Neural crest cell (in vitro differentiated cells): Measurements from ENCODE around the gene TMEM79. TPM values are rescaled to one million over a fixed set of nuclear protein-coding genes. Genes with fewer than 3 reads are reported as not detected.
A peak's percentile ranks its signal among the peaks of the same experiment; 100 is the strongest.

ENCODE experiments used
- DNase-seq: peaks from one replicate; pipeline ENCODE4 v3.0.0; 2021; ENCODE audit warnings: low read depth, mixed read lengths, low spot score
- H3K27ac Mint-ChIP-seq: one replicate; pipeline ENCODE4 v1.8.0; 2021; ENCODE audit warnings: mild to moderate bottlenecking, mixed read lengths; ENCODE audit not compliant: unreplicated experiment
- H3K27me3 Mint-ChIP-seq: 2 replicates; pipeline ENCODE4 v1.8.0; 2021; ENCODE audit warnings: low read depth, mild to moderate bottlenecking, mixed read lengths
- H3K36me3 Mint-ChIP-seq: 2 replicates; pipeline ENCODE4 v1.8.0; 2021; ENCODE audit warnings: low read depth, mild to moderate bottlenecking, mixed read lengths
- H3K4me1 Mint-ChIP-seq: 2 replicates; pipeline ENCODE4 v1.8.0; 2021; ENCODE audit warnings: mixed read lengths
- H3K4me3 Mint-ChIP-seq: one replicate; pipeline ENCODE4 v1.8.0; 2021; ENCODE audit warnings: mild to moderate bottlenecking, mixed read lengths
- H3K9me3 Mint-ChIP-seq: 2 replicates; pipeline ENCODE4 v1.8.0; 2021; ENCODE audit warnings: mixed read lengths
- total RNA-seq: library from RNA; stranded (reverse); gene quantifications from 2 replicates; pipeline ENCODE4 v1.2.1, GENCODE V29; 2021
- TF ChIP-seq, protein P1 (sequence below): fragments of 200-600 bp; sonication (generic); conservative IDR thresholded peaks from 2 replicates; pipeline ENCODE4 v1.5.0; 2021; ENCODE audit warnings: antibody characterized with exemption, mild to moderate bottlenecking

Gene TMEM79
- total RNA-seq, 1 donor from 2014 or later, result 4.6 TPM

DNA sequence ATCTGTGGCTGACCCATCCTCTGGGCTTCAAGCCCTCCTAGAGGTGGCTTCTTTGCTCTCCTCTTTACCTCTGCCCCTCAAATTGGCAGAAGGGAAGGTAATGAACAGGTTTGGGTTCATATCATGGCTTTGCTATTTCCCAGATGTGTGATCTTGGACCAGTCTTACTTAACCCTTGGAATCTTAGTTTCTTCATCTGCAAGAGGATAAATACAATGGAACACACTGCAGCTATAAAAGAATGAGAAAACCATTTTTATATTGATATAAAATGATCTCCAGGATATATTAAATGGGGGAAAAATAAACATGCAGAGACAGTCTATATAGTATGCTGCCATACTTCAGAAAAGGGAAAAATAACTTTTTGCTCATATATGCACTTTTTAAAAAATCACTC lies 5.7 kb downstream of the TMEM79 start:
- Mint-ChIP-seq H3K9me3 (no peaks in the 10 kb centered on the region), H3K36me3 (no peaks in the 10 kb centered on the region), H3K27me3 (no peaks in the 10 kb centered on the region), H3K4me3 (peak overlapping the region; percentile 1), H3K27ac (no peak overlapping the region), H3K4me1 (peaks cover 12% of the 10 kb centered on the region)
- TF ChIP-seq, protein P1, sequence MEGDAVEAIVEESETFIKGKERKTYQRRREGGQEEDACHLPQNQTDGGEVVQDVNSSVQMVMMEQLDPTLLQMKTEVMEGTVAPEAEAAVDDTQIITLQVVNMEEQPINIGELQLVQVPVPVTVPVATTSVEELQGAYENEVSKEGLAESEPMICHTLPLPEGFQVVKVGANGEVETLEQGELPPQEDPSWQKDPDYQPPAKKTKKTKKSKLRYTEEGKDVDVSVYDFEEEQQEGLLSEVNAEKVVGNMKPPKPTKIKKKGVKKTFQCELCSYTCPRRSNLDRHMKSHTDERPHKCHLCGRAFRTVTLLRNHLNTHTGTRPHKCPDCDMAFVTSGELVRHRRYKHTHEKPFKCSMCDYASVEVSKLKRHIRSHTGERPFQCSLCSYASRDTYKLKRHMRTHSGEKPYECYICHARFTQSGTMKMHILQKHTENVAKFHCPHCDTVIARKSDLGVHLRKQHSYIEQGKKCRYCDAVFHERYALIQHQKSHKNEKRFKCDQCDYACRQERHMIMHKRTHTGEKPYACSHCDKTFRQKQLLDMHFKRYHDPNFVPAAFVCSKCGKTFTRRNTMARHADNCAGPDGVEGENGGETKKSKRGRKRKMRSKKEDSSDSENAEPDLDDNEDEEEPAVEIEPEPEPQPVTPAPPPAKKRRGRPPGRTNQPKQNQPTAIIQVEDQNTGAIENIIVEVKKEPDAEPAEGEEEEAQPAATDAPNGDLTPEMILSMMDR, result no peak
- no peak for DNase-seq

DNA sequence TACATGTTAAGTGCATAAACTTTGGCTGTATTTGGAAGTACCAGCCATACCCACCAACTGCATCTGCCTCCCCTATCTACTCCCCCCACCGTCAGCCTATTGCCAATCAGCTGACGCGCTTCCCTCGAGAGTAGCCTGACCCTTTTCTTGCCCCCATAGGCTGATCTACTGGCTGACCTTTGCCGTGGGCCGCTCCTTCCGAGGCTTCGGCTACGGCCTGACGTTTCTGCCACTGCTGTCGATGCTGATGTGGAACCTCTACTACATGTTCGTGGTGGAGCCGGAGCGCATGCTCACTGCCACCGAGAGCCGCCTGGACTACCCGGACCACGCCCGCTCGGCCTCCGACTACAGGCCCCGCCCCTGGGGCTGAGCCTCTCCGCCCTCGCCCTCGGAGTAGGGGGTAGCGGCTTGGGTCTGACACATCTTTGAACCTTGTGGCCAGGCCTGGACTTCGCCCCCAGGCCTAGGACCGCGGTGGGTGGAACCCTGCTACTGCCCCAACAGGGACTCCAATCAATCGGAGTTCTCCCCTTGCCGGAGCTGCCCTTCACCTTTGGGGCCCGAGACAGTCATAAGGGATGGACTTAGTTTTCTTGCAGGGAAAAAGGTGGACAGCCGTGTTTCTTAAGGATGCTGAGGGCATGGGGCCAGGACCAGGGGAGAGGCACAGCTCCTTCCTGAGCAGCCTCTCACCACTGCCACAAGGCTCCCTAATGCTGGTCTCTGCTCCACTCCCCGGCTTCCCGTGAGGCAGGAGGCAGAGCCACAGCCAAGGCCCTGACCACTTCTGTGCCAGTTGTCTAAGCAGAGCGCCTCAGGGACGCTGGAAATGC lies 7.3 kb downstream of the TMEM79 start:
- no peaks in the 10 kb centered on the region for H3K9me3 Mint-ChIP-seq
- peaks cover 23% of the 10 kb centered on the region for H3K4me1 Mint-ChIP-seq
- TF ChIP-seq, protein P1, result no peak
- no peaks in the 10 kb centered on the region for H3K27me3 Mint-ChIP-seq
- H3K4me3 Mint-ChIP-seq, result peak overlapping the region; percentile 82
- no peaks in the 10 kb centered on the region for H3K36me3 Mint-ChIP-seq
- DNase-seq, result peak; percentile 76
- peak overlapping the region; percentile 81 for H3K27ac Mint-ChIP-seq

DNA sequence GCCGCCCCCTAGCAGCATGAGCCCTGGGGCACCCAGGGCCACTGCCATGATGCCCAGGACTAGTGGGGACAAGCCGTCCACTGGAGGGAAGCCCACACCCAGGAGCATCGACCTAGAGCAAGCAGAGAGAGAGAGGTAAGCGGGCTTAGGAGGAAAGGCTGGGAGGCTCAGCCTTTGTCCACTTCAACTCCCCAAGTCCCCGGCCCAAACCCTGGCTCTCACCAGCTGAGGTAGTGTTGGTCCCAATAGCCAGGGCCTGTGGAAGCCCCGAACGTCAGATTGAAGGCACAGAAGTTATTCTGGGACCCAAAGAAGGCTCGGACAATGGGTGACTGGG lies 8.9 kb downstream of the TMEM79 start:
- Mint-ChIP-seq H3K27me3 (no peaks in the 10 kb centered on the region), H3K4me3 (peak overlapping the region; percentile 41), H3K9me3 (no peaks in the 10 kb centered on the region), H3K4me1 (peaks cover 23% of the 10 kb centered on the region), H3K36me3 (no peaks in the 10 kb centered on the region), H3K27ac (peak overlapping the region; percentile 93)
- no peak for DNase-seq
- TF ChIP-seq, protein P1, result no peak

DNA sequence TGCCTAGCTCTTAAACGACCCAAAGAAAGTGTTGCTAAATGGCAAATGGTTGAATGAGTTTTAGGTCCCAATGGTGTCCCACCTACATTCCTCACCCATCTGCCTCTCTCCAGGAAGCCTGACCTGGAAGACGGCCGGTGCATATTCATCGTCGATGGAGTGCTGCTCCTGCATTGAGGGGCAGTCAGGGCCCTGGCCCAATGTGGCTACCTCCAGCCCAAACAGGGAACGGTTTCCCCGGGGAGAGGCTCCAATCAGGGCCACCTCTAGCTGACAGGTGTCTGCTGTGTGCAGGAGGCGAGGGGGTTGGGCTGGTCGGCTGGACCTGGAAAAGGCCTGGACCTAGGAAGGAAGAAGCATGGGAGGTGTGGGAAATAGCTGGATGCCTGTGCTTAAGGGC lies 9.8 kb downstream of the TMEM79 start:
- Mint-ChIP-seq H3K9me3 (no peaks in the 10 kb centered on the region), H3K27me3 (no peaks in the 10 kb centered on the region), H3K4me1 (peaks cover 23% of the 10 kb centered on the region), H3K36me3 (no peaks in the 10 kb centered on the region), H3K4me3 (no peak overlapping the region), H3K27ac (no peak overlapping the region)
- no peak for DNase-seq
- TF ChIP-seq, protein P1, result no peak

DNA sequence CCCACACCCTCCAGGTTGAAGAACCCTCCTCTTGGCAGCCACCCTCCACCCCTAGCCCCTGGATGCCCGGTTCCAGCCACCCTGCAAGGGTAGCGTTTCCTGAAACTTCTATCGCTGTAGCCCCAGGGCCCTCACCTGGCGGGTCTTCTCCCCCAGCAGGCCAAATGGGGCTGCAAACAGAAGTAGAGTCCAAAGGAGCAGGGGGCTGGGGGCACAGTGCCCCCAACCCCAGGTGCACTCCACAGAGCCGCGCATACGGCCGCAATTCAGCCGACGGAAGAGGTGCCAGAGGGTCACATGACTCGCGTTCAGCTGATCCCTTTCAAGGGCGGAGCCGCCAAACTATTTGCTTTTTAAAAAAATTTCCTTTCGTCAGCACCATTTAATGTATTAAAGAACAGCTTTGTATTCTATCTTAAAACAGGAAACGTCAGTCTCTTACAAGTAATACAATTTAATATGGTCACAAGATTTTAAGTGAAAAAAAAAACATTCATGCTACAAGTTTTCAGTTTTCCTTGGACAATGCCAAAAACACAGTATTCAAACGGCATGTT lies 11.3 kb downstream of the TMEM79 start, which contains the start of gene GLMP:
TSS of gene GLMP (minus strand) at position 289 of the 557 bp plus-strand sequence. CDS start at position 255, 34 bp downstream.
- TF ChIP-seq, protein P1, result no peak
- H3K4me1 Mint-ChIP-seq, result peaks cover 23% of the 10 kb centered on the region
- no peaks in the 10 kb centered on the region for H3K27me3 Mint-ChIP-seq

More for the DNA sequence above, 11.3 kb downstream of the TMEM79 start, which contains the start of gene GLMP:
- no peaks in the 10 kb centered on the region for H3K36me3 Mint-ChIP-seq
- H3K4me3 Mint-ChIP-seq, result peak within 1 kb of the TSS; percentile 88
- H3K27ac Mint-ChIP-seq, result no peak within 1 kb of the TSS
- no peaks in the 10 kb centered on the region for H3K9me3 Mint-ChIP-seq
- peak; percentile 23 for DNase-seq
